Measurements from ENCODE around the gene SLC38A7. TPM values are rescaled to one million over a fixed set of nuclear protein-coding genes. Genes with fewer than 3 reads are reported as not detected.

Gene SLC38A7
- total and polyA plus RNA-seq, 2 of the 13 experiments (the other 11 are each of a cell fraction or from before 2014, with no cell fraction given): 13.2 to 14.1 TPM

DNA sequence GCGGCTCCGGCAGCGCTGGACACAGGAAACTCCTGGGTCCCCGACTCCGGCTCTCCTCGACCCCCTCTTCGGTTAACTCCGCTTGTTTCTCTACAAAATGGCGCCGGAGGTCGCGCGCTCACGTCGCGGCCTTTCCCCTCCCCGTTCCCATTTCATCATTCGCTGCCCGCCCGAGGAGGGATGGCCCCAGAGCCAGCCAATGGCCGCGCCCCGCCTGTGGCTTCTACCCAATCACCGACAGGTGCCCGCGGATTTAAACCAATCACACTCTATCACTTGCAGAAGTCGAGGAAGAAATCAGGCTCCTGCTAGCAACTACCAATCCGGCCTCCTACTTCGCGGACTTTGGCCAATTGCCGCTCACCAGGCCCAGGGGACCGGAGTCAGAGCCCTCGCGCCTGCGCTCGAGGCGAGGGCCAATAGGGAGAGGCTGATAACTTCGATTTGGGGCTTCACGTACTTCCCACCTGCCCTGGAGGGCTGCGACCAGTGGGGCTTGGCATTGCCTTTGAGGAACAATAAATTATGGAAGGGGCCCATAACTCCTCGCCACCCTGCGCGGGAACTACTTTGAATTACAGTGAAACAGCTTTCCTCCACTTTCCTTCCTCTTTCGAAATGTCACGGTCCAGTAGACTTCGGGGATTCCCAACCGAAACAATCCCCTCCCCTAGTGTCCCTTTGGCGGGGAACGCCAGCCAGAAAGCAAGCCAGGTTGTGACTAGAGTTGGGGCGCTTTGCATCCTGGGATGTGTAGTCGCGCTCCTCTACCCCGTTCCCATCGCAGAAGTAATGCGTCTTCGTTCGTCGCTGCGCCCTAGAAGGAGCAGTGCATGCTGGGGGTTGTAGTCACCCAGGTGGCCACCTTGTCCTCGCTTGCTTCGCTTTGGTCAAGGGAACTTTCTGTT lies 54.6 kb downstream of the SLC38A7 start, which contains the start of gene CNOT1 (continued):
- TF ChIP-seq NFE2L1 (CRISPR knock-in tag; IDR thresholded peaks at IDR 0.05; ENCODE audit: borderline replicate concordance) (no peak), KDM4B (CRISPR knock-in tag; IDR thresholded peaks at IDR 0.05) (peak; percentile 17; the same call in 1 of the 2 replicates), MEF2D (CRISPR knock-in tag; IDR thresholded peaks at IDR 0.05) (peak; percentile 58), FOXM1 (CRISPR knock-in tag; IDR thresholded peaks at IDR 0.05) (no peak), ETV5 (CRISPR knock-in tag; IDR thresholded peaks at IDR 0.05; ENCODE audit: borderline replicate concordance) (no peak), PPARG (CRISPR knock-in tag; conservative IDR thresholded peaks at IDR 0.05) (no peak), RBFOX2 (IDR thresholded peaks at IDR 0.05; ENCODE audit: low read depth, low read length) (peak; percentile 95), TGIF2 (CRISPR knock-in tag; IDR thresholded peaks at IDR 0.05) (no peak), ZSCAN29 (CRISPR knock-in tag; conservative IDR thresholded peaks at IDR 0.05) (peak; percentile 64), SOX5 (CRISPR knock-in tag; IDR thresholded peaks at IDR 0.05; ENCODE audit: borderline replicate concordance) (peak; percentile 36; the same call in 1 of the 2 replicates), NRL (CRISPR knock-in tag; IDR thresholded peaks at IDR 0.05; ENCODE audit: borderline replicate concordance) (peak; percentile 73; the same call in 1 of the 2 replicates), FOXA3 (CRISPR knock-in tag; IDR thresholded peaks at IDR 0.05) (peak; percentile 53; the same call in 1 of the 2 replicates), MAFF (IDR thresholded peaks at IDR 0.05; ENCODE audit: low read depth, low read length) (0 out of 2 replicates have a peak, but pooled peaks have one; percentile 4), ZNF383 (CRISPR knock-in tag; IDR thresholded peaks at IDR 0.05; ENCODE audit: borderline replicate concordance) (0 out of 2 replicates have a peak, but pooled peaks have one; percentile 34), ZNF484 (CRISPR knock-in tag; IDR thresholded peaks at IDR 0.05; ENCODE audit: borderline replicate concordance, low read depth) (no peak), ZKSCAN8 (CRISPR knock-in tag; IDR thresholded peaks at IDR 0.05; ENCODE audit: borderline replicate concordance) (peak; percentile 32; the same call in 1 of the 2 replicates), JUNB (CRISPR knock-in tag; IDR thresholded peaks at IDR 0.05; ENCODE audit: borderline replicate concordance) (no peak), NR3C1 (CRISPR knock-in tag; IDR thresholded peaks at IDR 0.05) (no peak), MEIS1 (CRISPR knock-in tag; IDR thresholded peaks at IDR 0.05; ENCODE audit: borderline replicate concordance) (no peak), ZNF577 (CRISPR knock-in tag; IDR thresholded peaks at IDR 0.05; ENCODE audit: borderline replicate concordance, low read depth) (0 out of 2 replicates have a peak, but pooled peaks have one; percentile 56), TEAD3 (CRISPR knock-in tag; optimal IDR thresholded peaks at IDR 0.05; ENCODE audit: borderline replicate concordance) (peak; percentile 48), ATF1 (CRISPR knock-in tag; IDR thresholded peaks at IDR 0.05) (peak; percentile 98)
- TF ChIP-seq, protein P1, sequence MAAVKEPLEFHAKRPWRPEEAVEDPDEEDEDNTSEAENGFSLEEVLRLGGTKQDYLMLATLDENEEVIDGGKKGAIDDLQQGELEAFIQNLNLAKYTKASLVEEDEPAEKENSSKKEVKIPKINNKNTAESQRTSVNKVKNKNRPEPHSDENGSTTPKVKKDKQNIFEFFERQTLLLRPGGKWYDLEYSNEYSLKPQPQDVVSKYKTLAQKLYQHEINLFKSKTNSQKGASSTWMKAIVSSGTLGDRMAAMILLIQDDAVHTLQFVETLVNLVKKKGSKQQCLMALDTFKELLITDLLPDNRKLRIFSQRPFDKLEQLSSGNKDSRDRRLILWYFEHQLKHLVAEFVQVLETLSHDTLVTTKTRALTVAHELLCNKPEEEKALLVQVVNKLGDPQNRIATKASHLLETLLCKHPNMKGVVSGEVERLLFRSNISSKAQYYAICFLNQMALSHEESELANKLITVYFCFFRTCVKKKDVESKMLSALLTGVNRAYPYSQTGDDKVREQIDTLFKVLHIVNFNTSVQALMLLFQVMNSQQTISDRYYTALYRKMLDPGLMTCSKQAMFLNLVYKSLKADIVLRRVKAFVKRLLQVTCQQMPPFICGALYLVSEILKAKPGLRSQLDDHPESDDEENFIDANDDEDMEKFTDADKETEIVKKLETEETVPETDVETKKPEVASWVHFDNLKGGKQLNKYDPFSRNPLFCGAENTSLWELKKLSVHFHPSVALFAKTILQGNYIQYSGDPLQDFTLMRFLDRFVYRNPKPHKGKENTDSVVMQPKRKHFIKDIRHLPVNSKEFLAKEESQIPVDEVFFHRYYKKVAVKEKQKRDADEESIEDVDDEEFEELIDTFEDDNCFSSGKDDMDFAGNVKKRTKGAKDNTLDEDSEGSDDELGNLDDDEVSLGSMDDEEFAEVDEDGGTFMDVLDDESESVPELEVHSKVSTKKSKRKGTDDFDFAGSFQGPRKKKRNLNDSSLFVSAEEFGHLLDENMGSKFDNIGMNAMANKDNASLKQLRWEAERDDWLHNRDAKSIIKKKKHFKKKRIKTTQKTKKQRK (IDR thresholded peaks at IDR 0.05; ENCODE audit: low read length): no peak
- TF ChIP-seq, protein P2, sequence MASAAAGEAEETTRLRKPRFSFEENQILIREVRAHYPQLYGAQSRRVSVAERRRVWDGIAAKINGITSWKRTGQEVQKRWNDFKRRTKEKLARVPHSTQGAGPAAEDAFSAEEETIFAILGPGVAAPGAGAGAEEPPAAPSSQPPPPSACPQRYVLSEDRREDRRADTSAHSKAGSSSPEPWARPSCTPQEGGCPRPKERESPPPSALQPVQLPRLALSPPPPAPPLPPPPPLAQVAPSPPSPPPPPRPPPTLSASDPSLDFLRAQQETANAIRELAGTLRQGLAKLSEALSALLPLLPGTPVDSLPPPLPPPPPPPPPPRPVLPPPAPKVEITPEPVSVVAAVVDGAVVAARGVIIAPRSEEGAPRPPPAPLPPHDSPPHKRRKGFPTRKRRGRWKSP (CRISPR knock-in tag; IDR thresholded peaks at IDR 0.05): peak; percentile 93; the same call in 1 of the 2 replicates
- TF ChIP-seq, protein P3, sequence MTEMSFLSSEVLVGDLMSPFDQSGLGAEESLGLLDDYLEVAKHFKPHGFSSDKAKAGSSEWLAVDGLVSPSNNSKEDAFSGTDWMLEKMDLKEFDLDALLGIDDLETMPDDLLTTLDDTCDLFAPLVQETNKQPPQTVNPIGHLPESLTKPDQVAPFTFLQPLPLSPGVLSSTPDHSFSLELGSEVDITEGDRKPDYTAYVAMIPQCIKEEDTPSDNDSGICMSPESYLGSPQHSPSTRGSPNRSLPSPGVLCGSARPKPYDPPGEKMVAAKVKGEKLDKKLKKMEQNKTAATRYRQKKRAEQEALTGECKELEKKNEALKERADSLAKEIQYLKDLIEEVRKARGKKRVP (CRISPR knock-in tag; IDR thresholded peaks at IDR 0.05): peak in 1 of 2 experiments; percentile 95; a peak in 2 of 4 replicates

All from HepG2 (cell line).